Epithelial cell of esophagus (primary cell): ENCODE results near the gene FGD4.
A peak's percentile ranks its signal among the peaks of the same experiment; 100 is the strongest.
"Not testable (repeated sequence)": the region's sequence is repeated elsewhere in the genome, so short reads cannot be mapped to it uniquely, and the experiment has no call there.

Experiments used
- DNase-seq: peaks from one replicate; pipeline ENCODE4 v3.0.0; 2010; ENCODE audit warnings: low read depth
- H3K4me3 ChIP-seq: 2 replicates; pipeline ENCODE4 v1.5.1; 2011; ENCODE audit warnings: mild to moderate bottlenecking, low read length, control low read depth
- CTCF ChIP-seq: IDR thresholded peaks from 2 replicates; pipeline ENCODE4 v1.5.1; 2011; ENCODE audit warnings: low read depth, mild to moderate bottlenecking, low read length, control low read depth, inconsistent platforms; ENCODE audit not compliant: insufficient read depth; ENCODE audit errors: missing control alignments

Gene FGD4

GRCh38 chr12:32559434-32559833 is 160.1 kb downstream of the FGD4 start:
- TF ChIP-seq CTCF, result no peak
- no peak for DNase-seq
- H3K4me3 ChIP-seq, result no peak overlapping the region

- no peak overlapping the region for H3K4me3 ChIP-seq
- no peak for DNase-seq
- TF ChIP-seq CTCF, result no peak
Measured at GRCh38 chr12:32560520-32560919, 161.2 kb downstream of the FGD4 start.

GRCh38 chr12:32561931-32562341 is 162.6 kb downstream of the FGD4 start:
- TF ChIP-seq CTCF, result no peak
- H3K4me3 ChIP-seq, result no peak overlapping the region
- no peak for DNase-seq

- not testable (repeated sequence) for DNase-seq, H3K4me3 ChIP-seq
Measured at GRCh38 chr12:32562413-32562812, 163.1 kb downstream of the FGD4 start.

- no peak overlapping the region for H3K4me3 ChIP-seq
- TF ChIP-seq CTCF, result no peak
- DNase-seq, result no peak
Measured at GRCh38 chr12:32566663-32567295, 167.4 kb downstream of the FGD4 start.

- no peak overlapping the region for H3K4me3 ChIP-seq
- DNase-seq, result no peak
- no peak for TF ChIP-seq CTCF
Measured at GRCh38 chr12:32567296-32567674, 167.9 kb downstream of the FGD4 start.

GRCh38 chr12:32568228-32568627 is 168.9 kb downstream of the FGD4 start:
- no peak overlapping the region for H3K4me3 ChIP-seq
- peak; percentile 95 for DNase-seq
- no peak for TF ChIP-seq CTCF

- DNase-seq, result no peak
- no peak for TF ChIP-seq CTCF
- H3K4me3 ChIP-seq, result no peak overlapping the region
Measured at GRCh38 chr12:32569259-32569658, 169.9 kb downstream of the FGD4 start.
